BLaER1 (cell line): ENCODE results near the gene PIP5K1C.

Source experiments
- H3K27ac ChIP-seq: shearing (Covaris generic); formaldehyde crosslinking; 2 replicates; pipeline ENCODE4 v1.8.1; 2022
- H3K27me3 ChIP-seq: shearing (Covaris generic); formaldehyde crosslinking; 2 replicates; pipeline ENCODE4 v1.8.1; 2022
- H3K36me3 ChIP-seq: shearing (Covaris generic); formaldehyde crosslinking; 2 replicates; pipeline ENCODE4 v1.8.1; 2022
- H3K4me1 ChIP-seq: shearing (Covaris generic); formaldehyde crosslinking; 2 replicates; pipeline ENCODE4 v1.8.1; 2022
- H3K4me2 ChIP-seq: shearing (Covaris generic); formaldehyde crosslinking; 2 replicates; pipeline ENCODE4 v1.8.1; 2022
- H3K4me3 ChIP-seq: shearing (Covaris generic); formaldehyde crosslinking; 2 replicates; pipeline ENCODE4 v1.8.1; 2022
- H3K9ac ChIP-seq: shearing (Covaris generic); formaldehyde crosslinking; 2 replicates; pipeline ENCODE4 v1.8.1; 2022
- H3K9me3 ChIP-seq: shearing (Covaris generic); formaldehyde crosslinking; 2 replicates; pipeline ENCODE4 v1.8.1; 2022
- H4K20me1 ChIP-seq: shearing (Covaris generic); formaldehyde crosslinking; 2 replicates; pipeline ENCODE4 v1.8.1; 2022
- Cebpa-rat ChIP-seq: shearing (Covaris generic); IDR thresholded peaks from 2 replicates; pipeline ENCODE4 v1.8.1; 2022

The PIP5K1C gene

GRCh38 chr19:3608750-3609322 lies 91.4 kb downstream of the PIP5K1C start:
- Histone ChIP-seq H3K27ac (peak overlapping the region; percentile 81), H3K36me3 (peaks cover 31% of the 10 kb centered on the region), H3K4me3 (peak overlapping the region; percentile 36; the same call in 1 of the 2 replicates), H4K20me1 (peaks cover 22% of the 10 kb centered on the region; the same call in 1 of the 2 replicates), H3K27me3 (peaks cover 23% of the 10 kb centered on the region), H3K9me3 (no peaks in the 10 kb centered on the region), H3K9ac (peak overlapping the region; percentile 18; the same call in 1 of the 2 replicates), H3K4me2 (peak overlapping the region; percentile 96), H3K4me1 (peaks cover 82% of the 10 kb centered on the region)
- TF ChIP-seq Cebpa-rat: no peak

- no peaks in the 10 kb centered on the region for H3K9me3 ChIP-seq
- no peak overlapping the region; the same call in 1 of the 2 replicates for H3K27ac ChIP-seq
- H3K4me1 ChIP-seq: peaks cover 83% of the 10 kb centered on the region
- peaks cover 22% of the 10 kb centered on the region; the same call in 1 of the 2 replicates for H4K20me1 ChIP-seq
- TF ChIP-seq Cebpa-rat: no peak
- no peak overlapping the region for H3K9ac ChIP-seq
- peak overlapping the region; percentile 96 for H3K4me2 ChIP-seq
- no peak overlapping the region for H3K4me3 ChIP-seq
- H3K36me3 ChIP-seq: peaks cover 24% of the 10 kb centered on the region
- H3K27me3 ChIP-seq: peaks cover 23% of the 10 kb centered on the region
Observed at GRCh38 chr19:3608079-3608641, 92.1 kb downstream of the PIP5K1C start.

GRCh38 chr19:3607303-3608078 lies 92.8 kb downstream of the PIP5K1C start:
- TF ChIP-seq Cebpa-rat: no peak
- peaks cover 22% of the 10 kb centered on the region; the same call in 1 of the 2 replicates for H4K20me1 ChIP-seq
- H3K4me1 ChIP-seq: peaks cover 87% of the 10 kb centered on the region
- no peak overlapping the region; the same call in 1 of the 2 replicates for H3K27ac ChIP-seq
- H3K4me3 ChIP-seq: no peak overlapping the region
- no peak overlapping the region for H3K9ac ChIP-seq
- no peaks in the 10 kb centered on the region for H3K9me3 ChIP-seq
- H3K27me3 ChIP-seq: peaks cover 23% of the 10 kb centered on the region
- H3K4me2 ChIP-seq: peak overlapping the region; percentile 96
- peaks cover 18% of the 10 kb centered on the region for H3K36me3 ChIP-seq

GRCh38 chr19:3606690-3607289 lies 93.5 kb downstream of the PIP5K1C start, which contains the start of gene TBXA2R:
TBXA2R (minus strand) TSS chr19:3606875; CDS start chr19:3600634, 6,241 bp downstream.
- Histone ChIP-seq H3K4me2 (peak within 1 kb of the TSS; percentile 96), H3K9me3 (no peaks in the 10 kb centered on the region), H3K4me1 (peaks cover 87% of the 10 kb centered on the region), H3K27ac (no peak within 1 kb of the TSS; the same call in 1 of the 2 replicates), H3K4me3 (peak within 1 kb of the TSS; percentile 51; the same call in 1 of the 2 replicates), H3K9ac (0 out of 2 replicates have a peak within 1 kb of the TSS, but pooled peaks have one; percentile 29), H3K27me3 (peaks cover 23% of the 10 kb centered on the region), H3K36me3 (peaks cover 11% of the 10 kb centered on the region), H4K20me1 (peaks cover 21% of the 10 kb centered on the region; the same call in 1 of the 2 replicates)
- no peak for TF ChIP-seq Cebpa-rat

- Histone ChIP-seq H3K4me2 (peak overlapping the region; percentile 96), H3K27me3 (peaks cover 23% of the 10 kb centered on the region), H3K4me1 (peaks cover 85% of the 10 kb centered on the region), H3K9ac (no peak overlapping the region), H3K9me3 (no peaks in the 10 kb centered on the region), H4K20me1 (peaks cover 16% of the 10 kb centered on the region; the same call in 1 of the 2 replicates), H3K27ac (no peak overlapping the region), H3K36me3 (peaks cover 6% of the 10 kb centered on the region), H3K4me3 (peak overlapping the region; percentile 51; the same call in 1 of the 2 replicates)
- no peak for TF ChIP-seq Cebpa-rat
Observed at GRCh38 chr19:3606174-3606689, 94.0 kb downstream of the PIP5K1C start.

- Histone ChIP-seq H3K27me3 (peaks cover 23% of the 10 kb centered on the region), H3K9me3 (no peaks in the 10 kb centered on the region), H3K27ac (no peak overlapping the region), H4K20me1 (peaks cover 11% of the 10 kb centered on the region; the same call in 1 of the 2 replicates), H3K4me2 (peak overlapping the region; percentile 96), H3K4me1 (peaks cover 85% of the 10 kb centered on the region), H3K36me3 (peaks cover 1% of the 10 kb centered on the region; the same call in 1 of the 2 replicates), H3K9ac (no peak overlapping the region), H3K4me3 (peak overlapping the region; percentile 51; the same call in 1 of the 2 replicates)
- TF ChIP-seq Cebpa-rat: no peak
Observed at GRCh38 chr19:3605770-3606169, 94.5 kb downstream of the PIP5K1C start.

GRCh38 chr19:3605361-3605760 lies 94.9 kb downstream of the PIP5K1C start:
- Histone ChIP-seq H3K27me3 (peaks cover 23% of the 10 kb centered on the region), H4K20me1 (peaks cover 10% of the 10 kb centered on the region; the same call in 1 of the 2 replicates), H3K36me3 (no peaks in the 10 kb centered on the region), H3K4me3 (0 out of 2 replicates have a peak overlapping the region, but pooled peaks have one; percentile 47), H3K4me2 (peak overlapping the region; percentile 96), H3K9ac (peak overlapping the region; percentile 1; the same call in 1 of the 2 replicates), H3K4me1 (peaks cover 85% of the 10 kb centered on the region), H3K9me3 (0 out of 2 replicates have a peak, but pooled peaks cover 2% of the 10 kb centered on the region), H3K27ac (no peak overlapping the region)
- TF ChIP-seq Cebpa-rat: no peak

- H3K36me3 ChIP-seq: no peaks in the 10 kb centered on the region
- H3K9me3 ChIP-seq: 0 out of 2 replicates have a peak, but pooled peaks cover 5% of the 10 kb centered on the region
- no peak overlapping the region for H3K27ac ChIP-seq
- H3K9ac ChIP-seq: peak overlapping the region; percentile 1; the same call in 1 of the 2 replicates
- H3K4me2 ChIP-seq: peak overlapping the region; percentile 96
- peaks cover 23% of the 10 kb centered on the region for H3K27me3 ChIP-seq
- H4K20me1 ChIP-seq: peaks cover 6% of the 10 kb centered on the region; the same call in 1 of the 2 replicates
- H3K4me3 ChIP-seq: peak overlapping the region; percentile 47
- peaks cover 85% of the 10 kb centered on the region for H3K4me1 ChIP-seq
- TF ChIP-seq Cebpa-rat: no peak
Observed at GRCh38 chr19:3604987-3605343, 95.3 kb downstream of the PIP5K1C start.
